Tibial nerve (tissue), 4 donors: ENCODE results near the gene FNDC1. TPM values are rescaled to one million over a fixed set of nuclear protein-coding genes. Genes with fewer than 3 reads are reported as not detected.

Source experiments
- DNase-seq, 2 donors: peaks; one replicate each; pipeline ENCODE4 v3.0.0-alpha.2; 2019; ENCODE audit warnings: low spot score in 2 of 2
- H3K27ac ChIP-seq, 4 donors: fragments of 200-600 bp; sonication (generic) in 3 of 4; one replicate each; pipeline ENCODE4 v1.5.1; 2017 to 2019; ENCODE audit warnings: mild to moderate bottlenecking in 1 of 4
- H3K27me3 ChIP-seq, 2 donors: fragments of 200-600 bp; sonication (generic) in 1 of 2; one replicate each; pipeline versions ENCODE4 v1.5.1 to v1.6.0; 2017 to 2019
- H3K36me3 ChIP-seq, 3 donors: fragments of 200-600 bp; sonication (generic); one replicate each; pipeline ENCODE4 v1.5.1; 2018 to 2019
- H3K4me1 ChIP-seq, 4 donors: fragments of 200-600 bp; sonication (generic) in 3 of 4; one replicate each; pipeline ENCODE4 v1.5.1; 2017 to 2019
- H3K4me3 ChIP-seq, 4 donors: fragments of 200-600 bp; sonication (generic) in 3 of 4; one replicate each; pipeline ENCODE4 v1.5.1; 2017 to 2019; ENCODE audit warnings: mild to moderate bottlenecking in 1 of 4, moderate library complexity in 1 of 4
- H3K9me3 ChIP-seq, 4 donors: fragments of 200-600 bp; sonication (generic) in 3 of 4; one replicate each; pipeline ENCODE4 v1.5.1; 2017 to 2019
- CTCF ChIP-seq, 5 experiments: fragments of 200-600 bp in 3 of 5; fragments of 450-650 bp in 2 of 5; sonication (generic) in 3 of 5; IDR thresholded peaks; one replicate each; pipeline ENCODE4 v1.5.1; 2016 to 2019; ENCODE audit warnings: antibody characterized with exemption in 5 of 5, mild to moderate bottlenecking in 3 of 5, moderate library complexity in 2 of 5
- EP300 ChIP-seq, 2 donors: sonication (generic); formaldehyde crosslinking; IDR thresholded peaks; one replicate each; pipeline ENCODE4 v1.6.1; 2017; ENCODE audit warnings: antibody characterized with exemption in 2 of 2, mild to moderate bottlenecking in 1 of 2
- POLR2A ChIP-seq, 2 donors: fragments of 450-650 bp; IDR thresholded peaks; one replicate each; pipeline ENCODE4 v1.6.1; 2017; ENCODE audit warnings: antibody characterized with exemption in 2 of 2, mild to moderate bottlenecking in 2 of 2, moderate library complexity in 2 of 2
- WGBS, 2 donors: methylation state at CpG; one replicate each; pipeline ENCODE4 v1.1.5; 2018; 5-methylcytosine and 5-hydroxymethylcytosine counted together
- total RNA-seq, 4 donors: library from RNA; depleted of rRNA; stranded (reverse); fragments of >200 nt; gene quantifications; one replicate each; pipeline ENCODE4 v1.1.0, GENCODE V29; 2016

FNDC1 gene
- total RNA-seq, 4 donors from 2014 or later: 2.1 to 8.2 (median 5.4) TPM

- Histone ChIP-seq H3K4me3 (no peak overlapping the region), H3K4me1 (peaks cover 0 to 35% (median 0%) of the 10 kb centered on the region in 4 donors), H3K27me3 (no peaks in the 10 kb centered on the region), H3K9me3 (no peaks in the 10 kb centered on the region), H3K36me3 (no peaks in the 10 kb centered on the region), H3K27ac (no peak overlapping the region)
- 85 to 100% methylated on average over 2 of the region's 2 CpGs for WGBS, 2 donors
- no peak for DNase-seq
- no peak for TF ChIP-seq CTCF (IDR thresholded peaks at IDR 0.05)
- TF ChIP-seq POLR2A (IDR thresholded peaks at IDR 0.05): no peak
- no peak for TF ChIP-seq EP300 (IDR thresholded peaks at IDR 0.05)
These were observed 138.1 kb downstream of the FNDC1 start for GRCh38 chr6:159307246-159307790.

- Histone ChIP-seq H3K27ac (no peak overlapping the region), H3K4me3 (no peak overlapping the region), H3K9me3 (no peaks in the 10 kb centered on the region), H3K27me3 (no peaks in the 10 kb centered on the region), H3K4me1 (peaks cover 0 to 42% (median 0%) of the 10 kb centered on the region in 4 donors), H3K36me3 (no peaks in the 10 kb centered on the region)
- WGBS, 2 donors: 3 to 16% methylated on average over 1 of the region's 1 CpG
- DNase-seq: no peak
- TF ChIP-seq CTCF (IDR thresholded peaks at IDR 0.05) (no peak), POLR2A (IDR thresholded peaks at IDR 0.05) (no peak)
These were observed 139.0 kb downstream of the FNDC1 start for GRCh38 chr6:159308198-159308597.

GRCh38 chr6:159309723-159310122, 140.5 kb downstream of the FNDC1 start:
- Histone ChIP-seq H3K27ac (no peak overlapping the region), H3K4me3 (no peak overlapping the region), H3K36me3 (no peaks in the 10 kb centered on the region), H3K9me3 (no peaks in the 10 kb centered on the region), H3K4me1 (peaks cover 0 to 40% (median 0%) of the 10 kb centered on the region in 4 donors), H3K27me3 (no peaks in the 10 kb centered on the region)
- DNase-seq: no peak
- WGBS, 2 donors: 79 to 87% methylated on average over 1 of the region's 1 CpG
- no peak for TF ChIP-seq POLR2A (IDR thresholded peaks at IDR 0.05)
- no peak for TF ChIP-seq CTCF (IDR thresholded peaks at IDR 0.05)
- TF ChIP-seq EP300 (IDR thresholded peaks at IDR 0.05): no peak

GRCh38 chr6:159311618-159312017, 142.4 kb downstream of the FNDC1 start:
- no peaks in the 10 kb centered on the region for H3K36me3 ChIP-seq
- no peak for TF ChIP-seq CTCF (IDR thresholded peaks at IDR 0.05)
- TF ChIP-seq EP300 (IDR thresholded peaks at IDR 0.05): no peak
- no peak for TF ChIP-seq POLR2A (IDR thresholded peaks at IDR 0.05)
- H3K4me1 ChIP-seq: peaks cover 0 to 23% (median 0%) of the 10 kb centered on the region in 4 donors
- DNase-seq: no peak
- H3K9me3 ChIP-seq: no peaks in the 10 kb centered on the region
- no peak overlapping the region for H3K4me3 ChIP-seq
- H3K27me3 ChIP-seq: no peaks in the 10 kb centered on the region
- H3K27ac ChIP-seq: no peak overlapping the region
- WGBS, 2 donors: 46 to 47% methylated on average over 4 of the region's 4 CpGs

- WGBS, 2 donors: 18 to 19% methylated on average over 1 of the region's 1 CpG
- TF ChIP-seq POLR2A (IDR thresholded peaks at IDR 0.05) (no peak), CTCF (IDR thresholded peaks at IDR 0.05) (no peak), EP300 (IDR thresholded peaks at IDR 0.05) (no peak)
- Histone ChIP-seq H3K4me1 (peaks cover 0 to 19% (median 0%) of the 10 kb centered on the region in 4 donors), H3K27ac (peak overlapping the region in 1 of 4 donors; percentile 28), H3K9me3 (no peaks in the 10 kb centered on the region), H3K27me3 (no peaks in the 10 kb centered on the region), H3K4me3 (no peak overlapping the region), H3K36me3 (no peaks in the 10 kb centered on the region)
- DNase-seq: no peak
These were observed 143.0 kb downstream of the FNDC1 start for GRCh38 chr6:159312206-159312605.
